NCI-H748 treated with DMSO at 0.1 percent for 48 hours (cell line): ENCODE results near the gene FIBIN.

Experiments used
- DNase-seq: peaks from one replicate; lab custom pipeline; 2025; lab: John Stamatoyannopoulos, UW

FIBIN gene

GRCh38 chr11:26993965-26994457, at the start of gene FIBIN:
Gene FIBIN, plus strand, starts transcription at chr11:26994112. Its CDS starts 415 bp downstream, at chr11:26994527.
- no peak for DNase-seq

- no peak for DNase-seq
These were observed 48.8 kb upstream of the FIBIN start for GRCh38 chr11:26944866-26945664.

GRCh38 chr11:26946257-26946716, 47.6 kb upstream of the FIBIN start:
- no peak for DNase-seq

- DNase-seq = no peak
These were observed 46.5 kb upstream of the FIBIN start for GRCh38 chr11:26947379-26947844.

- DNase-seq = no peak
These were observed 45.8 kb upstream of the FIBIN start for GRCh38 chr11:26947904-26948639.

GRCh38 chr11:26948881-26949280, 45.0 kb upstream of the FIBIN start:
- no peak for DNase-seq

GRCh38 chr11:26949846-26950245, 44.1 kb upstream of the FIBIN start:
- no peak for DNase-seq

GRCh38 chr11:26950260-26950719, 43.6 kb upstream of the FIBIN start:
- DNase-seq = no peak

GRCh38 chr11:26951809-26952515, 42.0 kb upstream of the FIBIN start:
- no peak for DNase-seq

- no peak for DNase-seq
These were observed 40.0 kb upstream of the FIBIN start for GRCh38 chr11:26953770-26954392.

- no peak for DNase-seq
These were observed 35.8 kb upstream of the FIBIN start for GRCh38 chr11:26958005-26958701.

- DNase-seq = no peak
These were observed 35.2 kb upstream of the FIBIN start for GRCh38 chr11:26958702-26959049.

- DNase-seq = no peak
These were observed 33.6 kb upstream of the FIBIN start for GRCh38 chr11:26960281-26960680.

- no peak for DNase-seq
These were observed 30.1 kb upstream of the FIBIN start for GRCh38 chr11:26963764-26964163.

- DNase-seq = no peak
These were observed 29.6 kb upstream of the FIBIN start for GRCh38 chr11:26964339-26964738.

GRCh38 chr11:26964847-26965485, 28.9 kb upstream of the FIBIN start:
- DNase-seq = peak; percentile 32

GRCh38 chr11:26971961-26972360, 22.0 kb upstream of the FIBIN start:
- DNase-seq = no peak

- DNase-seq = no peak
These were observed 19.7 kb upstream of the FIBIN start for GRCh38 chr11:26974069-26974783.

GRCh38 chr11:26974996-26975395, 18.9 kb upstream of the FIBIN start:
- DNase-seq = no peak

GRCh38 chr11:26976389-26976788, 17.5 kb upstream of the FIBIN start:
- no peak for DNase-seq
